PFSK-1 (cell line): ENCODE measurements around the gene DLGAP5.

Source experiments
- FOXP2 ChIP-seq: optimal IDR thresholded peaks from 2 replicates; pipeline ENCODE3; 2011; ENCODE audit warnings: borderline replicate concordance, control low read depth, inconsistent platforms; ENCODE audit not compliant: insufficient read depth; ENCODE audit errors: extremely low read length, extremely low read depth
- POLR2AphosphoS5 ChIP-seq: IDR thresholded peaks from 2 replicates; pipeline ENCODE4 v1.6.1; 2012; ENCODE audit warnings: low read depth, mild to moderate bottlenecking, control low read depth, low read length, moderate library complexity
- TAF1 ChIP-seq: IDR thresholded peaks from 2 replicates; pipeline ENCODE4 v1.6.1; 2012; ENCODE audit warnings: low read length, control low read depth, borderline replicate concordance; ENCODE audit not compliant: insufficient read depth

DNA sequence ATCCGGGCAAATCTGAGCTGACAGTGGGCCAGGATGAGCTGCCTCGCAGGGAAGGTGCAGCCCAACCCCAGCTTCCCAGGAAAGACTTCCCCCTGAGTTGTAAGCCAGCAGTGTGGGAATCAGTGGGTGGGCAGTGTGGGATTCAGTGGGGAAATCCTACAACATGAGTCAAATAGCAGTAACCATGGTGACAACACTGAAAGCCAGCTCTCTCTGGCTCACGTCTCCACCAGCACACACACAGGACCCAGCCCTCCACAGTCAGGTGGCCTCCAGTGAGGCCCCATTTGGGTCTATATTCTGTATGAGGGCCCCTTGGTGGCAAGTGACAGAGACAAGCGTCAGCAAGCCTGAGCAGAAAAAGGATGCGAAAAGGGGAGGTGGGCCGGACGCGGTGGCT lies 68.3 kb downstream of the DLGAP5 start:
- TF ChIP-seq POLR2AphosphoS5 = no peak
- no peak for TF ChIP-seq TAF1
- TF ChIP-seq FOXP2 = no peak
